ENCODE results near the gene USP4.
"Not testable (repeated sequence)": the region's sequence is repeated elsewhere in the genome, so short reads cannot be mapped to it uniquely, and the experiment has no call there.

Gene USP4

GRCh38 chr3:49244581-49245205 lies 95.2 kb downstream of the USP4 start:
- DNase-seq: no peak

GRCh38 chr3:49240091-49240490 lies 99.8 kb downstream of the USP4 start:
- DNase-seq: not testable (repeated sequence)

- no peak for DNase-seq
Observed at GRCh38 chr3:49238274-49239127, 101.4 kb downstream of the USP4 start.

DNA sequence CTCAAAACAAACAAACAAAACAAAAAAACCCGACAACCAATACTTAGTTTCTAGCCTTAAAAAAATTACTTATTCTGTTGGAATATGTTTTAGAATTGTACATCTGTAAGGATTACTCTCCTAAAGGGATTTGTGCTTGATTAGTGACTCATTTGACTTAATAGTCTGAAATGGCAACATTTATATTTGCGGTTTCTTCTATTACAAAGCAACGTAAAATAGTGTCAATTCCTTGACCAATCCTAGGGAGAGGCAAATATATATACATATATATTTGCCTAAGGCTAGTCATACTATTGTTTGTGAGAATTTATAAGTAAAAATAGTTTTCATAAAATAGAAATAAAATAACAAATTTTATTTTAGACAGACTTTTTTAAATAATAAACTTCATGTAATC lies 102.5 kb downstream of the USP4 start:
- no peak for DNase-seq

- DNase-seq: no peak
Observed at GRCh38 chr3:49236226-49236625, 103.6 kb downstream of the USP4 start.

- DNase-seq: not testable (repeated sequence)
Observed at GRCh38 chr3:49228817-49229216, 111.0 kb downstream of the USP4 start.
